ENCODE data around the gene AANAT. TPM values are rescaled to one million over a fixed set of nuclear protein-coding genes. Genes with fewer than 3 reads are reported as not detected.

Gene AANAT
- total and polyA plus RNA-seq, 4 donors = not detected

DNA sequence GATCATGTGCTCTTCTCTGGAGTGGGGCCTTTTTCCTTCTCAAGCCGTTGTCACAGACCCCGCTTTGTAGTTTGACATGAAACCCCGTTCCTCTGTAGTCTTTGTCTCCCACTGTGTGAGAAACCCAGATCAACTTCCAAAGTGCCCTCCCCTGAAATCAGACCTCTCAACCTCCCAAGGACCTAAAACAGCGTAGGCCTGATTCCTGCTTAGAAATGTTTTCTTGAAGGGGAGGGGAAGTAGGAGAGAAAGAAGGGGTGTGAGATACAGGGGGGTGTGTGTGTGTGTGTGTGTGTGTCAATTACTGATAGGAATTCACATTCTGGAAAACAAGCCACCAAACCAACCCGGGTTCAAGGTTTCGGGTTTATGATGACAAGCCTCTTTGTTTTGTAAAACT is 15.9 kb upstream of the AANAT start:
- no peaks in the 10 kb centered on the region for H3K9me3 ChIP-seq (ENCODE audit: control insufficient read depth in 4 of 4, low read length in 3 of 4)
- H3K9ac ChIP-seq (ENCODE audit: low read depth in 1 of 2, low read length in 2 of 2) = peak overlapping the region in 1 of 2 donors; percentile 69
- no peak overlapping the region for H3K27ac ChIP-seq (ENCODE audit: low read depth in 1 of 2, low read length in 2 of 2)
- 85% methylated on average over 6 of the region's 6 CpGs for WGBS
- no peaks in the 10 kb centered on the region for H3K36me3 ChIP-seq (ENCODE audit: control insufficient read depth in 4 of 4, insufficient read depth in 3 of 4, low read depth in 1 of 4, low read length in 3 of 4)
- TF ChIP-seq RXRA (IDR thresholded peaks at IDR 0.05) (no peak), TAF1 (conservative IDR thresholded peaks at IDR 0.05) (no peak), SP1 (IDR thresholded peaks at IDR 0.05) (no peak)
- TF ChIP-seq, protein P1, sequence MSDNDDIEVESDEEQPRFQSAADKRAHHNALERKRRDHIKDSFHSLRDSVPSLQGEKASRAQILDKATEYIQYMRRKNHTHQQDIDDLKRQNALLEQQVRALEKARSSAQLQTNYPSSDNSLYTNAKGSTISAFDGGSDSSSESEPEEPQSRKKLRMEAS (IDR thresholded peaks at IDR 0.05) = no peak
- DNase-seq (ENCODE audit: low spot score) = peak; percentile 46
- no peaks in the 10 kb centered on the region for H3K27me3 ChIP-seq (ENCODE audit: control insufficient read depth in 4 of 4, insufficient read depth in 4 of 4, low read length in 3 of 4)
- no peak overlapping the region for H3K4me3 ChIP-seq (ENCODE audit: low read depth in 1 of 3, low read length in 3 of 3)
- peaks cover 0 to 16% (median 11%) of the 10 kb centered on the region in 4 donors for H3K4me1 ChIP-seq (ENCODE audit: control insufficient read depth in 4 of 4, insufficient read depth in 4 of 4, low read length in 3 of 4)

DNA sequence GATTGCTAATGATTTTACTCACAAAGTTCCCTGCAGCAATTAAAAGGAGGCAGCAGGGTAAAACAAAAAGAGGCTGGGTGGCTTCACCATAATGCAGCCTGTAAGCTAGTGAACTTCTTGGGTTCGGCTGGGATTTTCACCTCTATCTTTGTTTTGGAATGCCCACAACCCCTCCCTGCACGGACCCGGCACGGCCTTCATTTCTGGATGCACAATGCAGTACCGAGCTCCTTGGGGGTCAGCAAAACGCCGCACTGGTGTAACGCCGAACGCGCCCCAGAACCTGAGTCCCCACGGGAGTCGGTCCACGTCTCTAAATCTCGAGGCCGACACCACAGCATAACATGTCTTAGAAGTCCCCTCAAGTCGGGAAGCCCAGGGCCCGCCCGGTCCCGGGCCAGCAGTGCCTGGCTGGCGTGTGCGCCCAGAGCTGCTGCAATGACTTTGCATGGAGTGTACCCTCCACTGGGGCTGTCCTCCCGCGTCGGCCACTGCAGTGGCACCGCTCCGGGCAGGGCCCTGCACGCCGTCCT is 15.2 kb upstream of the AANAT start:
- H3K9ac ChIP-seq (ENCODE audit: low read depth in 1 of 2, low read length in 2 of 2) = peak overlapping the region in 1 of 2 donors; percentile 69
- no peak overlapping the region for H3K27ac ChIP-seq (ENCODE audit: low read depth in 1 of 2, low read length in 2 of 2)
- H3K9me3 ChIP-seq (ENCODE audit: control insufficient read depth in 4 of 4, low read length in 3 of 4) = no peaks in the 10 kb centered on the region
- H3K4me1 ChIP-seq (ENCODE audit: control insufficient read depth in 4 of 4, insufficient read depth in 4 of 4, low read length in 3 of 4) = peaks cover 0 to 12% (median 11%) of the 10 kb centered on the region in 4 donors
- 2% methylated on average over 29 of the region's 29 CpGs for WGBS
- H3K4me3 ChIP-seq (ENCODE audit: low read depth in 1 of 3, low read length in 3 of 3) = peak overlapping the region; percentile 54 to 98 (median 80)
- no peak for TF ChIP-seq RAD21 (IDR thresholded peaks at IDR 0.05)
- no peak for TF ChIP-seq SP1 (IDR thresholded peaks at IDR 0.05)
- TF ChIP-seq, protein P1 (IDR thresholded peaks at IDR 0.05) = no peak
- TF ChIP-seq JUND (IDR thresholded peaks at IDR 0.05) = no peak
- TF ChIP-seq EGR1 (IDR thresholded peaks at IDR 0.05; ENCODE audit: low read depth in 2 of 2) = no peak
- no peak for TF ChIP-seq YY1 (IDR thresholded peaks at IDR 0.05)
- no peak for TF ChIP-seq HNF4G (IDR thresholded peaks at IDR 0.05)
- peak; percentile 55 for DNase-seq (ENCODE audit: low spot score)
- H3K27me3 ChIP-seq (ENCODE audit: control insufficient read depth in 4 of 4, insufficient read depth in 4 of 4, low read length in 3 of 4) = no peaks in the 10 kb centered on the region
- H3K36me3 ChIP-seq (ENCODE audit: control insufficient read depth in 4 of 4, insufficient read depth in 3 of 4, low read depth in 1 of 4, low read length in 3 of 4) = no peaks in the 10 kb centered on the region

DNA sequence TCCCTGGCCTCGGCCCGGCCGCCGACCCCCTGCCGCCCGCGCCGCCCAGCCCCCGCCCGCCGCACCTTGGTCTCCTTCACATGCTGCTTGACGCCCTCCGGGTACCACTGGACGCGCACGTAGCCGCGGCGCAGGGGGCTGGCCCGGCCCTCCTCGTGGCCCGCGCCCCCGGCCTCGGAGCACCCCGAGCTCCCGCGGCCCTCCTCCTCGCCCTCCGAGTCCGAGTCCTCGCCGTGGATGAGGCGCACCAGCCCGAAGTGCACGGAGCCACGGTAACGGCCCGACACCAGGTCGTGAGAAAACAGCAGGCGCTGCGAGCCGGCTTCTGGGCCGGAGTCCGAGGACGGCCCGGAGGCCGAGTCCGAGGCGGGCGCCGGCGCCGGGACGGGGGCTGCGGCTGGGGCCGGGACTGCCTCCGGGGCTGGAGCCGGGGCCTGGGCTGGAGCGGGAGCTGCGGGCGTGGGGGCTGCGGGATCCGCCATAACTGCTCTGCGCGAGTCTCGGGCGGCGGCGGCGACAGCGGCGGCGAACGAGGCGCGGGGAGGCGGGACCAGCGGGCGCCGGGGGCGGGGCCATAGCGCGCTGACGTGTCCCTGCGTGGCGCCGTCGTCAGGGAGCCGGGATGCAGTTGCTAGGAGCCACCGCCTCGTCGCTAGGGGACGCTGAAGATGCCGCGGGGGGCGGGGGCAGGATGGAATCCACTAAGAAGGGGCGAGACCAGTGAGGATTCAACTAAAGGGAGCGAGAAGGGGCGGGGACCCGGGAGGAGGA is 14.6 kb upstream of the AANAT start, which contains the start of gene UBE2O:
UBE2O (minus strand) TSS at position 493 of the 771 bp plus-strand sequence; CDS start at position 482, 11 bp downstream.
- Histone ChIP-seq H3K4me3 (ENCODE audit: low read depth in 1 of 3, low read length in 3 of 3) (peak within 1 kb of the TSS; percentile 75 to 98 (median 80)), H3K27ac (ENCODE audit: low read depth in 1 of 2, low read length in 2 of 2) (peak within 1 kb of the TSS; percentile 68 to 71), H3K27me3 (ENCODE audit: control insufficient read depth in 4 of 4, insufficient read depth in 4 of 4, low read length in 3 of 4) (no peaks in the 10 kb centered on the region), H3K9ac (ENCODE audit: low read depth in 1 of 2, low read length in 2 of 2) (peak within 1 kb of the TSS in 1 of 2 donors; percentile 69), H3K4me1 (ENCODE audit: control insufficient read depth in 4 of 4, insufficient read depth in 4 of 4, low read length in 3 of 4) (peaks cover 0 to 12% (median 11%) of the 10 kb centered on the region in 4 donors), H3K36me3 (ENCODE audit: control insufficient read depth in 4 of 4, insufficient read depth in 3 of 4, low read depth in 1 of 4, low read length in 3 of 4) (no peaks in the 10 kb centered on the region), H3K9me3 (ENCODE audit: control insufficient read depth in 4 of 4, low read length in 3 of 4) (no peaks in the 10 kb centered on the region)
- TF ChIP-seq, protein P2, sequence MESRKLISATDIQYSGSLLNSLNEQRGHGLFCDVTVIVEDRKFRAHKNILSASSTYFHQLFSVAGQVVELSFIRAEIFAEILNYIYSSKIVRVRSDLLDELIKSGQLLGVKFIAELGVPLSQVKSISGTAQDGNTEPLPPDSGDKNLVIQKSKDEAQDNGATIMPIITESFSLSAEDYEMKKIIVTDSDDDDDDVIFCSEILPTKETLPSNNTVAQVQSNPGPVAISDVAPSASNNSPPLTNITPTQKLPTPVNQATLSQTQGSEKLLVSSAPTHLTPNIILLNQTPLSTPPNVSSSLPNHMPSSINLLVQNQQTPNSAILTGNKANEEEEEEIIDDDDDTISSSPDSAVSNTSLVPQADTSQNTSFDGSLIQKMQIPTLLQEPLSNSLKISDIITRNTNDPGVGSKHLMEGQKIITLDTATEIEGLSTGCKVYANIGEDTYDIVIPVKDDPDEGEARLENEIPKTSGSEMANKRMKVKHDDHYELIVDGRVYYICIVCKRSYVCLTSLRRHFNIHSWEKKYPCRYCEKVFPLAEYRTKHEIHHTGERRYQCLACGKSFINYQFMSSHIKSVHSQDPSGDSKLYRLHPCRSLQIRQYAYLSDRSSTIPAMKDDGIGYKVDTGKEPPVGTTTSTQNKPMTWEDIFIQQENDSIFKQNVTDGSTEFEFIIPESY (IDR thresholded peaks at IDR 0.05) = no peak
- TF ChIP-seq, protein P3, sequence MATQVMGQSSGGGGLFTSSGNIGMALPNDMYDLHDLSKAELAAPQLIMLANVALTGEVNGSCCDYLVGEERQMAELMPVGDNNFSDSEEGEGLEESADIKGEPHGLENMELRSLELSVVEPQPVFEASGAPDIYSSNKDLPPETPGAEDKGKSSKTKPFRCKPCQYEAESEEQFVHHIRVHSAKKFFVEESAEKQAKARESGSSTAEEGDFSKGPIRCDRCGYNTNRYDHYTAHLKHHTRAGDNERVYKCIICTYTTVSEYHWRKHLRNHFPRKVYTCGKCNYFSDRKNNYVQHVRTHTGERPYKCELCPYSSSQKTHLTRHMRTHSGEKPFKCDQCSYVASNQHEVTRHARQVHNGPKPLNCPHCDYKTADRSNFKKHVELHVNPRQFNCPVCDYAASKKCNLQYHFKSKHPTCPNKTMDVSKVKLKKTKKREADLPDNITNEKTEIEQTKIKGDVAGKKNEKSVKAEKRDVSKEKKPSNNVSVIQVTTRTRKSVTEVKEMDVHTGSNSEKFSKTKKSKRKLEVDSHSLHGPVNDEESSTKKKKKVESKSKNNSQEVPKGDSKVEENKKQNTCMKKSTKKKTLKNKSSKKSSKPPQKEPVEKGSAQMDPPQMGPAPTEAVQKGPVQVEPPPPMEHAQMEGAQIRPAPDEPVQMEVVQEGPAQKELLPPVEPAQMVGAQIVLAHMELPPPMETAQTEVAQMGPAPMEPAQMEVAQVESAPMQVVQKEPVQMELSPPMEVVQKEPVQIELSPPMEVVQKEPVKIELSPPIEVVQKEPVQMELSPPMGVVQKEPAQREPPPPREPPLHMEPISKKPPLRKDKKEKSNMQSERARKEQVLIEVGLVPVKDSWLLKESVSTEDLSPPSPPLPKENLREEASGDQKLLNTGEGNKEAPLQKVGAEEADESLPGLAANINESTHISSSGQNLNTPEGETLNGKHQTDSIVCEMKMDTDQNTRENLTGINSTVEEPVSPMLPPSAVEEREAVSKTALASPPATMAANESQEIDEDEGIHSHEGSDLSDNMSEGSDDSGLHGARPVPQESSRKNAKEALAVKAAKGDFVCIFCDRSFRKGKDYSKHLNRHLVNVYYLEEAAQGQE (IDR thresholded peaks at IDR 0.05) = no peak
- TF ChIP-seq, protein P4, sequence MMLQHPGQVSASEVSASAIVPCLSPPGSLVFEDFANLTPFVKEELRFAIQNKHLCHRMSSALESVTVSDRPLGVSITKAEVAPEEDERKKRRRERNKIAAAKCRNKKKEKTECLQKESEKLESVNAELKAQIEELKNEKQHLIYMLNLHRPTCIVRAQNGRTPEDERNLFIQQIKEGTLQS (IDR thresholded peaks at IDR 0.05) = no peak
- TF ChIP-seq FOXA1 (IDR thresholded peaks at IDR 0.05) (no peak), HNF4A (conservative IDR thresholded peaks at IDR 0.05) (no peak), NR2F2 (IDR thresholded peaks at IDR 0.05) (no peak), TAF1 (conservative IDR thresholded peaks at IDR 0.05) (no peak), RAD21 (IDR thresholded peaks at IDR 0.05) (no peak), EGR1 (IDR thresholded peaks at IDR 0.05; ENCODE audit: low read depth in 2 of 2) (no peak), JUND (IDR thresholded peaks at IDR 0.05) (no peak)
- WGBS = under 1% methylated on average over 101 of the region's 101 CpGs
- DNase-seq (ENCODE audit: low spot score) = peak; percentile 95

All from liver (tissue), 9 donors.